DND-41 (cell line): ENCODE results near the gene NDUFAF5.

ENCODE experiments used
- EZH2 ChIP-seq: IDR thresholded peaks from 3 replicates; pipeline ENCODE4 v1.6.1; 2012; ENCODE audit warnings: borderline replicate concordance, low read depth, mild to moderate bottlenecking, moderate library complexity, low read length, inconsistent platforms; ENCODE audit not compliant: severe bottlenecking
- TF ChIP-seq, protein P1 (sequence below): IDR thresholded peaks from 2 replicates; pipeline ENCODE4 v1.5.1; 2012; ENCODE audit warnings: borderline replicate concordance, low read length, moderate library complexity, mild to moderate bottlenecking; ENCODE audit not compliant: poor library complexity, severe bottlenecking; ENCODE audit errors: extremely low read depth

DNA sequence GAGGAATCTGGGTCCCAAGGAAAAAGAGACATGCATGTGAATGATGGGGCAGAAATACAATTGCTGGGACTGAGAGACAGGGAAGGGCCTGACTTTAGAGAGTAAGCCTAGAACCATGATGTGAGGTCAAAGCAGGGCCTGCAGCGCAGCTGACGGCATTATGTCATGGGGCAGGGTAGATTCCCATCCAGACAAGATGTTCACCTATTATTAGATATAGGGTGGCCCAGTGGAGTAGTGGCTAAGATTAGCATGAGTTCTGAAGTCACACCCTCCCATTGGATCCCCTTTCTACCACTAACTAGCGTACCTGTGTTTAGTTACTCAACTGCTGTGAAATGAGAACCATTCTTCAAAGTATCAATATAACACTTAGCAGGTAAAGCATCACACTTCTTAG lies 39.6 kb downstream of the NDUFAF5 start:
- TF ChIP-seq, protein P1, sequence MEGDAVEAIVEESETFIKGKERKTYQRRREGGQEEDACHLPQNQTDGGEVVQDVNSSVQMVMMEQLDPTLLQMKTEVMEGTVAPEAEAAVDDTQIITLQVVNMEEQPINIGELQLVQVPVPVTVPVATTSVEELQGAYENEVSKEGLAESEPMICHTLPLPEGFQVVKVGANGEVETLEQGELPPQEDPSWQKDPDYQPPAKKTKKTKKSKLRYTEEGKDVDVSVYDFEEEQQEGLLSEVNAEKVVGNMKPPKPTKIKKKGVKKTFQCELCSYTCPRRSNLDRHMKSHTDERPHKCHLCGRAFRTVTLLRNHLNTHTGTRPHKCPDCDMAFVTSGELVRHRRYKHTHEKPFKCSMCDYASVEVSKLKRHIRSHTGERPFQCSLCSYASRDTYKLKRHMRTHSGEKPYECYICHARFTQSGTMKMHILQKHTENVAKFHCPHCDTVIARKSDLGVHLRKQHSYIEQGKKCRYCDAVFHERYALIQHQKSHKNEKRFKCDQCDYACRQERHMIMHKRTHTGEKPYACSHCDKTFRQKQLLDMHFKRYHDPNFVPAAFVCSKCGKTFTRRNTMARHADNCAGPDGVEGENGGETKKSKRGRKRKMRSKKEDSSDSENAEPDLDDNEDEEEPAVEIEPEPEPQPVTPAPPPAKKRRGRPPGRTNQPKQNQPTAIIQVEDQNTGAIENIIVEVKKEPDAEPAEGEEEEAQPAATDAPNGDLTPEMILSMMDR: no peak
- no peak for TF ChIP-seq EZH2
